Measurements from ENCODE around the gene MAT1A. TPM values are rescaled to one million over a fixed set of nuclear protein-coding genes. Genes with fewer than 3 reads are reported as not detected.

MAT1A gene
- total and polyA plus RNA-seq, 2 experiments from 2014 or later: 0.97 to 8.0 TPM

DNA sequence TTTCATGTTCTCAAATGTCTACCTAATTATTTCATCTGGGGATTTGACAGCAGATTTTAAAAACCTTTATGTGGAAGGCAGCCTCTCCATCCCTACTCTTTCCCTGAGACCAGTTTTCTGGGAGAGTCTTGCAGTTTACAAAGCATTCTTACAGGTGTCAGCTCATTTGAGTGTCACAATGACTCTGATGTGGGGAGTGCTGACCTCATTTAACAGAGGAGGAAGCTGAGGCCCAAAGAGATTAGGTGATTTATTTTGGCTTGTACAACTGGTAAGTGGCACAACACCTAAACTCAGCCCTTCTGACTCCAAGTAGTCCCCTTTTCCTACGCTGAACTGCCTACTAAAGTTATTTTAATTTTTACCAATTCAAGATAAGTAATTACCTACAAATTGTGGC, 33.3 kb upstream of the MAT1A start:
- H3K4me3 Mint-ChIP-seq: no peak overlapping the region
- TF ChIP-seq CREB1 (CRISPR knock-in tag; IDR thresholded peaks at IDR 0.05; ENCODE audit: low read depth) (no peak), ZNF114 (CRISPR knock-in tag; IDR thresholded peaks at IDR 0.05) (no peak), POLR2AphosphoS5 (IDR thresholded peaks at IDR 0.05; ENCODE audit: low read depth) (no peak)

DNA sequence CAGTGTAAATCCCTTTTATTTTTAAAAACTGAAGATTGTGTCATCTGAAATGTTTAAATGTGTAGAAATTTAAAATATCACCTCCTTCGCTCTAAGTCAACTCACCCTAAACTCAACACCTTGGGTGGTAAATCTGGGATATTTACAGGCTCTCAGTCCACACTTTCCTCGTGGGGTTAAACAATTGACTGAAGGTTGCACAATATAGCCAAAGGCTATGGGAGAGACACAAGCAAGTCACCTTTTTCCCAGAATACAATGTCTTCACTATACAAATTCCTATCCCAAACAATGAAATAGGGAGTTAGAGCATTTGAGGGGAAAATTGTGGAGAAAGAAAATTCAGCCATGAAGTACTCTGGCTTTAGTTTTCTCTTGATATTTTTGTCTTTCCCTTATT, 32.7 kb upstream of the MAT1A start:
- Histone ChIP-seq H3K4me1 (ENCODE audit: insufficient read depth) (peaks cover 8% of the 10 kb centered on the region), H3K4me2 (no peak overlapping the region), H3K4me3 (no peak overlapping the region), H3K27ac (ENCODE audit: low read depth) (no peak overlapping the region), H2AFZ (no peak overlapping the region), H3K36me3 (ENCODE audit: insufficient read depth) (no peaks in the 10 kb centered on the region), H3K79me2 (replicated peaks; ENCODE audit: insufficient read depth) (no peaks in the 10 kb centered on the region), H3K27me3 (ENCODE audit: insufficient read depth) (no peaks in the 10 kb centered on the region), H3F3A (replicated peaks; ENCODE audit: low read depth) (no peaks in the 10 kb centered on the region), H4K20me1 (replicated peaks; ENCODE audit: insufficient read depth) (no peaks in the 10 kb centered on the region), H3K9me2 (ENCODE audit: insufficient read depth) (no peaks in the 10 kb centered on the region; the same call in 1 of the 2 replicates)
- H3K36me3 Mint-ChIP-seq (ENCODE audit: low read depth): no peaks in the 10 kb centered on the region
- DNase-seq (ENCODE audit: low spot score) (no peak), ATAC-seq (no peak)
- H3K4me1 Mint-ChIP-seq: peaks cover 4% of the 10 kb centered on the region; the same call in 2 of the 3 replicates
- no peaks in the 10 kb centered on the region for H3K27me3 Mint-ChIP-seq (ENCODE audit: insufficient read depth, low read depth, poor library complexity)
- no peak overlapping the region for H3K4me3 Mint-ChIP-seq
- H3K9me3 Mint-ChIP-seq: no peaks in the 10 kb centered on the region
- TF ChIP-seq, protein P1, sequence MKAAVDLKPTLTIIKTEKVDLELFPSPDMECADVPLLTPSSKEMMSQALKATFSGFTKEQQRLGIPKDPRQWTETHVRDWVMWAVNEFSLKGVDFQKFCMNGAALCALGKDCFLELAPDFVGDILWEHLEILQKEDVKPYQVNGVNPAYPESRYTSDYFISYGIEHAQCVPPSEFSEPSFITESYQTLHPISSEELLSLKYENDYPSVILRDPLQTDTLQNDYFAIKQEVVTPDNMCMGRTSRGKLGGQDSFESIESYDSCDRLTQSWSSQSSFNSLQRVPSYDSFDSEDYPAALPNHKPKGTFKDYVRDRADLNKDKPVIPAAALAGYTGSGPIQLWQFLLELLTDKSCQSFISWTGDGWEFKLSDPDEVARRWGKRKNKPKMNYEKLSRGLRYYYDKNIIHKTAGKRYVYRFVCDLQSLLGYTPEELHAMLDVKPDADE (IDR thresholded peaks at IDR 0.05): no peak
- TF ChIP-seq JUNB (IDR thresholded peaks at IDR 0.05; ENCODE audit: unreplicated experiment) (no peak), ZNF331 (CRISPR knock-in tag; IDR thresholded peaks at IDR 0.05; ENCODE audit: low read depth) (no peak)
- no peak overlapping the region for H3K27ac Mint-ChIP-seq

More for the DNA sequence above, 33.3 kb upstream of the MAT1A start:
- H3K79me2 ChIP-seq (replicated peaks; ENCODE audit: insufficient read depth): no peaks in the 10 kb centered on the region
- DNase-seq (ENCODE audit: low spot score) (no peak), ATAC-seq (no peak)
- no peak overlapping the region for H3K27ac Mint-ChIP-seq
- no peaks in the 10 kb centered on the region for H3K36me3 Mint-ChIP-seq (ENCODE audit: low read depth)
- no peaks in the 10 kb centered on the region; the same call in 1 of the 2 replicates for H3K9me2 ChIP-seq (ENCODE audit: insufficient read depth)
- H3K27me3 Mint-ChIP-seq (ENCODE audit: insufficient read depth, low read depth, poor library complexity): no peaks in the 10 kb centered on the region
- no peaks in the 10 kb centered on the region for H3K9me3 Mint-ChIP-seq
- H3K4me3 ChIP-seq: no peak overlapping the region
- H3K4me2 ChIP-seq: no peak overlapping the region
- H3K36me3 ChIP-seq (ENCODE audit: insufficient read depth): no peaks in the 10 kb centered on the region
- no peak overlapping the region for H3K27ac ChIP-seq (ENCODE audit: low read depth)
- no peaks in the 10 kb centered on the region for H3F3A ChIP-seq (replicated peaks; ENCODE audit: low read depth)
- H2AFZ ChIP-seq: peak overlapping the region; percentile 94; the same call in 1 of the 2 replicates
- H3K4me1 Mint-ChIP-seq: peaks cover 4% of the 10 kb centered on the region; the same call in 2 of the 3 replicates
- H3K4me1 ChIP-seq (ENCODE audit: insufficient read depth): peaks cover 8% of the 10 kb centered on the region
- no peaks in the 10 kb centered on the region for H3K27me3 ChIP-seq (ENCODE audit: insufficient read depth)
- H4K20me1 ChIP-seq (replicated peaks; ENCODE audit: insufficient read depth): no peaks in the 10 kb centered on the region

- no peaks in the 10 kb centered on the region; the same call in 2 of the 3 replicates for H3K9me3 Mint-ChIP-seq
- no peak for TF ChIP-seq EZH2 (IDR thresholded peaks at IDR 0.05; ENCODE audit: low read depth, unreplicated experiment)
- TF ChIP-seq ZNF114 (CRISPR knock-in tag; IDR thresholded peaks at IDR 0.05): no peak
- no peak for TF ChIP-seq JUNB (IDR thresholded peaks at IDR 0.05; ENCODE audit: unreplicated experiment)
- TF ChIP-seq CTCF (conservative IDR thresholded peaks at IDR 0.05; ENCODE audit: low read depth in 2 of 2): no peak
- TF ChIP-seq NANOG (IDR thresholded peaks at IDR 0.05; ENCODE audit: borderline replicate concordance): no peak
- TF ChIP-seq ZNF331 (CRISPR knock-in tag; IDR thresholded peaks at IDR 0.05; ENCODE audit: low read depth): no peak
- TF ChIP-seq EZH2phosphoT487 (IDR thresholded peaks at IDR 0.05; ENCODE audit: unreplicated experiment): no peak
These were observed 31.7 kb upstream of the MAT1A start for GRCh38 chr10:80321183-80321582.

More at GRCh38 chr10:80321183-80321582, 31.7 kb upstream of the MAT1A start:
- no peaks in the 10 kb centered on the region for H3K9me2 ChIP-seq (ENCODE audit: insufficient read depth)
- no peak overlapping the region for H3K27ac ChIP-seq (ENCODE audit: low read depth)
- Mint-ChIP-seq H3K27ac (no peak overlapping the region), H3K4me3 (no peak overlapping the region), H3K36me3 (ENCODE audit: low read depth) (no peaks in the 10 kb centered on the region), H3K4me1 (peaks cover 4% of the 10 kb centered on the region; the same call in 2 of the 3 replicates), H3K27me3 (ENCODE audit: insufficient read depth, low read depth, poor library complexity) (no peaks in the 10 kb centered on the region)
- H3K79me2 ChIP-seq (replicated peaks; ENCODE audit: insufficient read depth): no peaks in the 10 kb centered on the region
- H3K36me3 ChIP-seq (ENCODE audit: insufficient read depth): no peaks in the 10 kb centered on the region
- H3K4me1 ChIP-seq (ENCODE audit: insufficient read depth): peaks cover 8% of the 10 kb centered on the region
- no peaks in the 10 kb centered on the region for H4K20me1 ChIP-seq (replicated peaks; ENCODE audit: insufficient read depth)
- DNase-seq (ENCODE audit: low spot score): no peak
- no peak overlapping the region for H2AFZ ChIP-seq
- H3K4me2 ChIP-seq: no peak overlapping the region
- no peak overlapping the region for H3K4me3 ChIP-seq
- no peaks in the 10 kb centered on the region for H3K27me3 ChIP-seq (ENCODE audit: insufficient read depth)
- no peak for ATAC-seq
- no peaks in the 10 kb centered on the region for H3F3A ChIP-seq (replicated peaks; ENCODE audit: low read depth)
